Endothelial cell of umbilical vein (primary cell): ENCODE results near the gene DMXL1.

Experiments
- CTCF ChIP-seq, 2 donors: IDR thresholded peaks; 1 replicate in 1 of 2; 2 replicates in 1 of 2; pipeline ENCODE4 v1.5.1; 2011; ENCODE audit warnings: low read length in 2 of 2, mild to moderate bottlenecking in 2 of 2, moderate library complexity in 2 of 2, control low read depth in 1 of 2, inconsistent platforms in 1 of 2, low read depth in 1 of 2; ENCODE audit not compliant: insufficient read depth in 1 of 2; ENCODE audit errors: extremely low read depth in 1 of 2
- EZH2 ChIP-seq: IDR thresholded peaks from 2 replicates; pipeline ENCODE4 v1.6.1; 2012; ENCODE audit warnings: borderline replicate concordance, low read depth, mild to moderate bottlenecking, moderate library complexity, low read length, inconsistent platforms; ENCODE audit not compliant: severe bottlenecking
- FOS ChIP-seq: IDR thresholded peaks from 2 replicates; pipeline ENCODE4 v1.6.1; 2011; ENCODE audit warnings: mild to moderate bottlenecking, low read length, moderate library complexity, borderline replicate concordance; ENCODE audit not compliant: insufficient read depth
- GATA2 ChIP-seq: IDR thresholded peaks from 2 replicates; pipeline ENCODE4 v1.7.0; 2011; ENCODE audit warnings: low read depth, mild to moderate bottlenecking, moderate library complexity, mixed read lengths, low read length; ENCODE audit not compliant: insufficient read length, insufficient read depth
- JUN ChIP-seq: IDR thresholded peaks from 2 replicates; pipeline ENCODE4 v1.6.1; 2011; ENCODE audit warnings: borderline replicate concordance, low read depth; ENCODE audit not compliant: insufficient read length, insufficient read depth
- MAX ChIP-seq: IDR thresholded peaks from 2 replicates; pipeline ENCODE4 v1.6.1; 2011; ENCODE audit not compliant: insufficient read depth, insufficient read length
- MYC ChIP-seq: IDR thresholded peaks from one replicate; pipeline ENCODE4 v1.6.1; 2011; ENCODE audit warnings: mild to moderate bottlenecking, low read depth, low read length
- POLR2A ChIP-seq: IDR thresholded peaks from 2 replicates; pipeline ENCODE4 v1.6.1; 2012; ENCODE audit warnings: low read depth, mild to moderate bottlenecking, control low read depth, low read length
- POLR2AphosphoS5 ChIP-seq: IDR thresholded peaks from 2 replicates; pipeline ENCODE4 v1.6.1; 2012; ENCODE audit warnings: low read depth, mild to moderate bottlenecking, control low read depth, low read length, moderate library complexity; ENCODE audit not compliant: insufficient read depth

GRCh38 chr5:119070578-119070827, 384 bp upstream of the DMXL1 start:
- TF ChIP-seq POLR2A = no peak
- TF ChIP-seq CTCF (IDR thresholded peaks at IDR 0.05; ENCODE audit: extremely low read depth in 1 of 2, insufficient read depth in 1 of 2, low read depth in 1 of 2, low read length in 2 of 2) = no peak
- no peak for TF ChIP-seq MAX
- no peak for TF ChIP-seq EZH2
- TF ChIP-seq POLR2AphosphoS5 = no peak
- TF ChIP-seq FOS = no peak
- TF ChIP-seq JUN = no peak
- TF ChIP-seq MYC = no peak
- no peak for TF ChIP-seq GATA2
